ENCODE measurements around the gene TPP1. TPM values are rescaled to one million over a fixed set of nuclear protein-coding genes. Genes with fewer than 3 reads are reported as not detected.

The TPP1 gene
- total RNA-seq, 4 donors from 2014 or later: 56.1 to 126 (median 81.9) TPM

DNA sequence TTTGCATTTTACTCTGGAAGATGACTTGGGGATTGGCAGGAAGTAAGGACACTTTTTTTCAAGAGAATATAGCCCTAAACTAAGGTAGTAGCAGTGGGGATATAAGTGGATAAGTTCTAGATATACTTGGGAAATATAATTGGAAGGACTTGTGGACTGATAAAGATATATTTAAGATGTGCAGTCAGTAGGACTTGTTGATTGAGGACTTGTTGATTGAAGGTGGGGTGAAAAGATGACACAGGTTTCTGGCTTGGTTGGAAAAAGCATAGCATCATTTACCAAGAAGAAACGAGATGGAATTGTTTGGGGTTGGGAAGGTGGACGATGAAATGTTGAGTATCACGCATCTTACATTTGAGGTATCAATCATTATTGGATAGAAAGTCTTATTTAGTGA, 5.7 kb downstream of the TPP1 start:
- Histone ChIP-seq H3K9me3 (no peaks in the 10 kb centered on the region), H3K4me3 (no peak overlapping the region), H3K27ac (peak overlapping the region; percentile 97), H3K27me3 (no peaks in the 10 kb centered on the region), H3K4me1 (peaks cover 41% of the 10 kb centered on the region), H3K36me3 (peaks cover 37% of the 10 kb centered on the region)
- DNase-seq (ENCODE audit: low spot score in 2 of 2): no peak
- TF ChIP-seq, protein P1, sequence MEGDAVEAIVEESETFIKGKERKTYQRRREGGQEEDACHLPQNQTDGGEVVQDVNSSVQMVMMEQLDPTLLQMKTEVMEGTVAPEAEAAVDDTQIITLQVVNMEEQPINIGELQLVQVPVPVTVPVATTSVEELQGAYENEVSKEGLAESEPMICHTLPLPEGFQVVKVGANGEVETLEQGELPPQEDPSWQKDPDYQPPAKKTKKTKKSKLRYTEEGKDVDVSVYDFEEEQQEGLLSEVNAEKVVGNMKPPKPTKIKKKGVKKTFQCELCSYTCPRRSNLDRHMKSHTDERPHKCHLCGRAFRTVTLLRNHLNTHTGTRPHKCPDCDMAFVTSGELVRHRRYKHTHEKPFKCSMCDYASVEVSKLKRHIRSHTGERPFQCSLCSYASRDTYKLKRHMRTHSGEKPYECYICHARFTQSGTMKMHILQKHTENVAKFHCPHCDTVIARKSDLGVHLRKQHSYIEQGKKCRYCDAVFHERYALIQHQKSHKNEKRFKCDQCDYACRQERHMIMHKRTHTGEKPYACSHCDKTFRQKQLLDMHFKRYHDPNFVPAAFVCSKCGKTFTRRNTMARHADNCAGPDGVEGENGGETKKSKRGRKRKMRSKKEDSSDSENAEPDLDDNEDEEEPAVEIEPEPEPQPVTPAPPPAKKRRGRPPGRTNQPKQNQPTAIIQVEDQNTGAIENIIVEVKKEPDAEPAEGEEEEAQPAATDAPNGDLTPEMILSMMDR (IDR thresholded peaks at IDR 0.05): no peak
- TF ChIP-seq POLR2AphosphoS5 (IDR thresholded peaks at IDR 0.05) (no peak), POLR2A (IDR thresholded peaks at IDR 0.05) (no peak), EP300 (IDR thresholded peaks at IDR 0.05) (no peak)
- 86% methylated on average over 3 of the region's 3 CpGs for WGBS

DNA sequence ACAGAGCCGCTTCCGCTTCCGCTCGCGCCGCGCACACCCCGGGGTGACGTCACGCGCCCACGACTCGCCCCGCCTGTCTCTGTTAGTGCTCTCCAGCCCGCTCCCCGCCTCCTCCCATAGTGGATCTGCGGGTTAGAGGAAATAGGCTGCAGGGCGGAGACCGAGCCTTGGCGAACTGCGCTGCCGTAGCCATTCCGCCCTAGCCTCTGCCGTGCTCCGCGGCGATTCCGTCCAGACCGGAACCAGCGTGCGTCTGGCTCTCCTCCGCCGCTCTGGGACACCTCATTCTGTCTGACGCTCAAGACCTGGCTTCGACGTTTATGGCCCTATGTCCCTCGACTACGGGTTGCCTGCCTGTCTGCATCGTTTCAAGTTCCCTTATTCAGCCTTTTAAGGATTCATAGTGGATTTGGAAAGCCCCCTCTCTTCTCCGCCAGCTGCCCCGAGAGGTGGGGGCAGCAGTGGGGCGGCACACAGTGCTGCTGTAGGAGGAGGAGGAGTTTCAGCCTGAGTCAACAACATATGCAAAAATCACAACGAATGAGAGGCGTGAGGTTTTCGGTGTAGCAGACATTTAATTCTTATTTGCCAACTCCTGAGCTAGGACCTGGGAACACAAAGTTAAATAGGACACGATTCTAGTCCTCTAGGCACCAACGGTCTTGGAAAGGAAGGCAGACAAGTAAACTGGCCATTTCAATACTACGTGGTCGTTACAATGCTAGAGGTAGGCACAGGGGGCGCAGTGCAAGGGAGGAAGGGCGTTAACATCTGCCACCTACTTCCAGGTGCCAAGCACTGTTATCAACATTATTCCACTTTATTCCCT, 6.8 kb downstream of the TPP1 start, which contains the start of gene TAF10:
TSS of gene TAF10 (minus strand) at position 4 of the 829 bp plus-strand sequence. CDS start 27 bp downstream, outside the sequence.
- Histone ChIP-seq H3K4me1 (peaks cover 41% of the 10 kb centered on the region), H3K27me3 (no peaks in the 10 kb centered on the region), H3K9me3 (no peaks in the 10 kb centered on the region), H3K27ac (peak within 1 kb of the TSS; percentile 97), H3K36me3 (peaks cover 45% of the 10 kb centered on the region), H3K4me3 (peak within 1 kb of the TSS; percentile 72)
- peak; percentile 98 for DNase-seq (ENCODE audit: low spot score in 2 of 2)
- TF ChIP-seq EP300 (IDR thresholded peaks at IDR 0.05): peak; percentile 9
- TF ChIP-seq, protein P1 (IDR thresholded peaks at IDR 0.05): peak in 1 of 2 donors; percentile 16
- peak; percentile 14 to 86 for TF ChIP-seq POLR2A (IDR thresholded peaks at IDR 0.05)
- peak; percentile 54 to 94 (median 86) for TF ChIP-seq POLR2AphosphoS5 (IDR thresholded peaks at IDR 0.05)
- 2% methylated on average over 27 of the region's 51 CpGs for WGBS

DNA sequence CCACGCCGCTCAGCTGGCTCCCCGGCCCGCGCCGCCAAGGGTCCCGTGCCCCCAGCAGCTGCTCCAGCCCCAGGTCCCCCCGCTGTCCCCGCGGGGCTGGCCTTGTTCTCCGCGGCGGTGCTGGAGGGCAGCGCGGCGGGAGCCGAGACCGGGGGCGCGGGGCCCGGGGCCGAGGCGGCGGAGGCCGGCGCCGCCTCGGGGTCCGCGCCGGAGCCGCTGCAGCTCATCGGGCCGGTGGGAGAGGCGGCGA, 7.3 kb downstream of the TPP1 start:
- no peak for DNase-seq (ENCODE audit: low spot score in 2 of 2)
- Histone ChIP-seq H3K4me1 (peaks cover 41% of the 10 kb centered on the region), H3K27me3 (no peaks in the 10 kb centered on the region), H3K9me3 (no peaks in the 10 kb centered on the region), H3K4me3 (peak overlapping the region; percentile 72), H3K36me3 (peaks cover 44% of the 10 kb centered on the region), H3K27ac (peak overlapping the region; percentile 97)
- TF ChIP-seq, protein P1 (IDR thresholded peaks at IDR 0.05): no peak
- TF ChIP-seq POLR2A (IDR thresholded peaks at IDR 0.05): no peak
- 0% methylated on average over 1 of the region's 36 CpGs for WGBS

DNA sequence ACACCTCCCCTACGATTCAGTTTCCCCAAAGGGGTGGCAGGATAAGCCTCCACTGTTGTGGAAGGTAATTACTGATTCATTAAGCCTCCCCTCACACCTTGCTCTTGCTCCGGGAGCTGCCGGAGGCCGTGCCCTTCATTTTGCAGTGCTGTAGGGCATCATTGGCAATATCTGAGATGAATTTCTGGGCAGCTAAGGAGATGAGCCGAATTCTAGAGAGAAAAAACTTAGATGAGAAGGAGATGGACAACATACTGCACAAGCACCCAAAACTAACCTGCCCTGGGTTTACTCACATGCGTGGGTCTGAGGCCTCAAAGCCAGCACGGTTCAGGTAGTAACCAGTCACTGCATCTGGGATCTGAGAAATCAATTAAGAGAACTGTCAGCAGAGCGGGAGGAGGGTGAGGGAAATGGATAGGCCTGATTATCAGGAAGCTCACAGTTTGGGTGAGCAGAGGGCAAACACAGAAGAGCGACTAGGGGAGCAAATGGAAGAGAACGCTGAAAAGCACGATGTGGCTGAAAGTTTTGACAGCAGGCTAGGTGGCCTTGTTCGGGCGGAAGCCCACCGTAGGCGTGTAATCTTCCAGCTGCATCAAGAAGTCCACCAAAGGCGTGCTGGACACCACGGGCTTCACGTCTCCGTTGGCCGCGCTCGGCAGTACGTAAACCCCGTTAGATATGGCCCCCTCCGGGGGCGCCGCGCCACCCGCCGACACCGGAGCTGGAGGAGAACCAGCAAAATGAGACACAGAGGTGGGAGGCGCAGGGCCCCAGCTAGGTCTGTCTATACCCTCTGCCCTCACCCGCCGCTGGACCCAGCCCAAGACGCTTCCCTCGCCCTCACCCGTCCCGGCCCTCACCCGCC, 7.9 kb downstream of the TPP1 start:
- Histone ChIP-seq H3K9me3 (no peaks in the 10 kb centered on the region), H3K4me1 (peaks cover 46% of the 10 kb centered on the region), H3K27me3 (no peaks in the 10 kb centered on the region), H3K4me3 (peak overlapping the region; percentile 72), H3K36me3 (peaks cover 41% of the 10 kb centered on the region), H3K27ac (peak overlapping the region; percentile 97)
- TF ChIP-seq POLR2A (IDR thresholded peaks at IDR 0.05) (no peak), POLR2AphosphoS5 (IDR thresholded peaks at IDR 0.05) (no peak), EP300 (IDR thresholded peaks at IDR 0.05) (no peak)
- TF ChIP-seq, protein P1 (IDR thresholded peaks at IDR 0.05): no peak
- peak in 1 of 2 donors; percentile 82 for DNase-seq (ENCODE audit: low spot score in 2 of 2)
- 14% methylated on average over 31 of the region's 39 CpGs for WGBS

DNA sequence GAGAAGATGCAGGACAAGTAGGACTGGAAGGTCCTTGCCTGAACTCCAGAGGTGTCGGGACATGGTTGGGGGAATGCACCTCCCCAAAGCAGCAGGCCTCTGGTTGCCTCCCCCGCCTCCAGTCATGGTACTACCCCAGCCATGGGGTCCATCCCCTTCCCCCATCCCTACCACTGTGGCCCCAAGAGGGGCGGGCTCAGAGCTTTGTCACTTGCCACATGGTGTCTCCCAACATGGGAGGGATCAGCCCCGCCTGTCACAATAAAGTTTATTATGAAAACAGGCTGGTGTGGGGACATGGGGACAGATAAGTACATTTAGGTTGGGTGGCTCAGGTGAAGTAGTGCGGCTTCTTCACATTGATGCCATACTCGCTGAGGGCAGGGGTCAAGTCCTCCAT, 8.6 kb downstream of the TPP1 start:
- Histone ChIP-seq H3K4me1 (peaks cover 53% of the 10 kb centered on the region), H3K27ac (no peak overlapping the region), H3K36me3 (peaks cover 34% of the 10 kb centered on the region), H3K4me3 (peak overlapping the region; percentile 72), H3K27me3 (no peaks in the 10 kb centered on the region), H3K9me3 (no peaks in the 10 kb centered on the region)
- TF ChIP-seq EP300 (IDR thresholded peaks at IDR 0.05) (no peak), POLR2A (IDR thresholded peaks at IDR 0.05) (no peak)
- TF ChIP-seq, protein P1 (IDR thresholded peaks at IDR 0.05): no peak
- no peak for DNase-seq (ENCODE audit: low spot score in 2 of 2)
- 89% methylated on average over 5 of the region's 6 CpGs for WGBS
